Sigmoid colon (tissue), 4 donors: ENCODE results near the gene HAAO.

Experiments
- EP300 ChIP-seq, 4 donors: sonication (generic); formaldehyde crosslinking; IDR thresholded peaks; one replicate each; pipeline ENCODE4 v1.6.1; 2017; ENCODE audit warnings: antibody characterized with exemption in 4 of 4
- POLR2A ChIP-seq, 2 donors: fragments of 450-650 bp; IDR thresholded peaks; one replicate each; pipeline ENCODE4 v1.6.1; 2016; ENCODE audit warnings: antibody characterized with exemption in 2 of 2, mild to moderate bottlenecking in 2 of 2, moderate library complexity in 2 of 2

DNA sequence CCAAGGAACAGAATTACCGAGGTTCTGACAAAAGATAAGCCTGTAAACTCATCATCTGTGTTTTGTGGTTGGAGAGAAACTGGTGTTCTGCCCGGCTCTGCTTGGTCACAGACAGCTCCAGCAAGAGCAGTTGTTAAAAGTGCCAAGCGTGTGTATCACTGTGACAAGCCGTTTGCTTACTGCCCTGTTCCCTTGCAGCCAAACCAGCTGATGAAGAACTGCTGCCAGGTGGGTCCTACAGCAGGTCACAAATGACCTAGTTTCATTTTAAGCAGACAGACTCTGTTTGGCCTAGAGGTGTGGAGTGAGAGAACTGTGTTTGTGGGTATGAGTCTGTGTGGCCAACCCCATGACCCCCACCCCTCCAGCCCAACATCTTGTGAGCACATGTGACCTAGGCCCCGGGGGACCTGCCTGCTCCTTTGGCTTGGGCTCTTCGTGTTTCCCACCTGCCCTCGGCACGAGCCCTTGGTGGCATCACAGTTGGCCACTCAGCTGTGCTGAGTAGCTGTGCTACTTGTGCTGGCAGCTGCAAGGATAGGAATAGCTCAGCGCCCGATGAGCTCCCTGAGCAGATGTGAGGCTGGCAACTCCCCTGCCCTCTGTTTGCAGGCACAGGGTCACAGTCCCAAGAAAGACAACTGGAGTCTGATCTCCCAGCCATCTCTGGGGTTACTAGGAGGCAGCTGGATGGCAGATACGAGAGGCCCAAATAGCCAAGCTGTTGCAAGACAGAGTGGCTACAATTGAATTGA is 38.2 kb downstream of the HAAO start:
- TF ChIP-seq EP300 (IDR thresholded peaks at IDR 0.05) (no peak), POLR2A (IDR thresholded peaks at IDR 0.05) (no peak)
